ENCODE data around the gene EYS. TPM values are rescaled to one million over a fixed set of nuclear protein-coding genes. Genes with fewer than 3 reads are reported as not detected.
"Not testable (repeated sequence)": the region's sequence is repeated elsewhere in the genome, so short reads cannot be mapped to it uniquely, and the experiment has no call there.

Gene EYS
- polyA plus RNA-seq, 1 of the 3 experiments (the other 2 are of a cell fraction), result 0.05 TPM

GRCh38 chr6:63739094-63739687, 1967.8 kb downstream of the EYS start:
- ChIA-PET CTCF (interaction anchor here (0.7 to 2.1 kb wide), 2 partner anchors 25 to 78 kb away, joined by 3 to 7 read pairs; no protein-coding TSS in a partner anchor), POLR2A (no interaction called here)
- H3K9ac ChIP-seq, result no peak overlapping the region
- H3K9me2 ChIP-seq, result no peaks in the 10 kb centered on the region
- H3K36me3 ChIP-seq (replicated peaks in 1 of 2; ENCODE audit: control insufficient read depth in 1 of 2, insufficient read depth in 2 of 2, low read length in 1 of 2), result no peaks in the 10 kb centered on the region
- no peaks in the 10 kb centered on the region for H3K9me3 ChIP-seq
- H3K27ac ChIP-seq (ENCODE audit: low read depth in 2 of 2, low read length in 1 of 2), result no peak overlapping the region
- H2AFZ ChIP-seq (ENCODE audit: low read depth), result no peak overlapping the region
- peaks cover 11% of the 10 kb centered on the region for H3F3A ChIP-seq (replicated peaks; ENCODE audit: insufficient read depth)
- H4K20me1 ChIP-seq (ENCODE audit: insufficient read depth), result no peaks in the 10 kb centered on the region
- H3K79me2 ChIP-seq (ENCODE audit: insufficient read depth), result no peaks in the 10 kb centered on the region
- 29% methylated on average over 1 of the region's 1 CpG for WGBS (ENCODE audit: low lambda C conversion rate)
- H3K27me3 ChIP-seq (ENCODE audit: insufficient read depth), result no peaks in the 10 kb centered on the region
- H3K4me3 ChIP-seq (ENCODE audit: low read depth in 2 of 2, low read length in 1 of 2), result no peak overlapping the region
- no peak overlapping the region for H3K4me2 ChIP-seq
- no peak for DNase-seq
- TF ChIP-seq ELF1 (IDR thresholded peaks at IDR 0.05) (no peak), TAF1 (IDR thresholded peaks at IDR 0.05; ENCODE audit: borderline replicate concordance, low read depth, low read length) (no peak), PBX3 (IDR thresholded peaks at IDR 0.05) (no peak), TCF12 (IDR thresholded peaks at IDR 0.05) (no peak), CTCF (IDR thresholded peaks at IDR 0.05) (no peak), FOXJ3 (CRISPR knock-in tag; IDR thresholded peaks at IDR 0.05) (no peak), MEF2A (IDR thresholded peaks at IDR 0.05; ENCODE audit: borderline replicate concordance, low read depth) (no peak), FOSL2 (IDR thresholded peaks at IDR 0.05; ENCODE audit: borderline replicate concordance, low read depth) (no peak), RXRA (IDR thresholded peaks at IDR 0.05; ENCODE audit: borderline replicate concordance, low read depth) (no peak), MXI1 (IDR thresholded peaks at IDR 0.05; ENCODE audit: low read depth, low read length) (no peak), SMC3 (IDR thresholded peaks at IDR 0.05; ENCODE audit: low read depth, low read length) (no peak), JUND (IDR thresholded peaks at IDR 0.05) (no peak), GATA2 (CRISPR knock-in tag; IDR thresholded peaks at IDR 0.05) (no peak), GABPA (IDR thresholded peaks at IDR 0.05; ENCODE audit: low read depth) (no peak), CHD2 (IDR thresholded peaks at IDR 0.05; ENCODE audit: low read length, partially characterized antibody) (no peak), USF2 (IDR thresholded peaks at IDR 0.05; ENCODE audit: borderline replicate concordance, low read depth, low read length) (no peak), POLR2AphosphoS5 (IDR thresholded peaks at IDR 0.05; ENCODE audit: low read depth, low read length) (no peak), RAD21 (IDR thresholded peaks at IDR 0.05; ENCODE audit: low read length) (no peak), YY1 (IDR thresholded peaks at IDR 0.05; ENCODE audit: low read depth) (no peak), MAX (IDR thresholded peaks at IDR 0.05; ENCODE audit: low read depth) (no peak)
- H3K4me1 ChIP-seq (ENCODE audit: control insufficient read depth in 1 of 2, insufficient read depth in 2 of 2, low read depth in 1 of 2, low read length in 1 of 2), result no peaks in the 10 kb centered on the region; a peak in 1 of 4 replicates

GRCh38 chr6:63738190-63738589, 1968.8 kb downstream of the EYS start:
- H3K9ac ChIP-seq; H3K9me3 ChIP-seq; H3K4me3 ChIP-seq (ENCODE audit: low read depth in 2 of 2, low read length in 1 of 2); H3K9me2 ChIP-seq; H3K4me1 ChIP-seq (ENCODE audit: control insufficient read depth in 1 of 2, insufficient read depth in 2 of 2, low read depth in 1 of 2, low read length in 1 of 2); H3K27me3 ChIP-seq (ENCODE audit: insufficient read depth); DNase-seq; H3K27ac ChIP-seq (ENCODE audit: low read depth in 2 of 2, low read length in 1 of 2); CTCF ChIA-PET; H3K4me2 ChIP-seq; H2AFZ ChIP-seq (ENCODE audit: low read depth); H3K36me3 ChIP-seq (replicated peaks in 1 of 2; ENCODE audit: control insufficient read depth in 1 of 2, insufficient read depth in 2 of 2, low read length in 1 of 2); H4K20me1 ChIP-seq (ENCODE audit: insufficient read depth); POLR2A ChIA-PET; H3K79me2 ChIP-seq (ENCODE audit: insufficient read depth): not testable (repeated sequence)
- peaks cover 11% of the 10 kb centered on the region for H3F3A ChIP-seq (replicated peaks; ENCODE audit: insufficient read depth)
- WGBS (ENCODE audit: low lambda C conversion rate), result 54% methylated on average over 2 of the region's 2 CpGs

Data from SK-N-SH (cell line).